Activated T-helper 9 cell treated with anti-CD3 and anti-CD28 coated beads, Interleukin-2, amount 50 U/mL, for 16 hours (primary cell): Measurements from ENCODE around the gene TCF7L1.
"Not testable (repeated sequence)": the region's sequence is repeated elsewhere in the genome, so short reads cannot be mapped to it uniquely, and the experiment has no call there.

Experiments used
- DNase-seq: peaks from one replicate; pipeline ENCODE4 v3.0.0-alpha.2; 2020; ENCODE audit warnings: low read depth

The TCF7L1 gene, protein sequence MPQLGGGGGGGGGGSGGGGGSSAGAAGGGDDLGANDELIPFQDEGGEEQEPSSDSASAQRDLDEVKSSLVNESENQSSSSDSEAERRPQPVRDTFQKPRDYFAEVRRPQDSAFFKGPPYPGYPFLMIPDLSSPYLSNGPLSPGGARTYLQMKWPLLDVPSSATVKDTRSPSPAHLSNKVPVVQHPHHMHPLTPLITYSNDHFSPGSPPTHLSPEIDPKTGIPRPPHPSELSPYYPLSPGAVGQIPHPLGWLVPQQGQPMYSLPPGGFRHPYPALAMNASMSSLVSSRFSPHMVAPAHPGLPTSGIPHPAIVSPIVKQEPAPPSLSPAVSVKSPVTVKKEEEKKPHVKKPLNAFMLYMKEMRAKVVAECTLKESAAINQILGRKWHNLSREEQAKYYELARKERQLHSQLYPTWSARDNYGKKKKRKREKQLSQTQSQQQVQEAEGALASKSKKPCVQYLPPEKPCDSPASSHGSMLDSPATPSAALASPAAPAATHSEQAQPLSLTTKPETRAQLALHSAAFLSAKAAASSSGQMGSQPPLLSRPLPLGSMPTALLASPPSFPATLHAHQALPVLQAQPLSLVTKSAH

GRCh38 chr2:85132834-85133637 is at the start of gene TCF7L1:
TSS of gene TCF7L1 (plus strand) at chr2:85133392. CDS start at chr2:85133685, 293 bp downstream.
- no peak for DNase-seq

- DNase-seq, result no peak
Observed at GRCh38 chr2:85085563-85085962, 47.6 kb upstream of the TCF7L1 start.

DNA sequence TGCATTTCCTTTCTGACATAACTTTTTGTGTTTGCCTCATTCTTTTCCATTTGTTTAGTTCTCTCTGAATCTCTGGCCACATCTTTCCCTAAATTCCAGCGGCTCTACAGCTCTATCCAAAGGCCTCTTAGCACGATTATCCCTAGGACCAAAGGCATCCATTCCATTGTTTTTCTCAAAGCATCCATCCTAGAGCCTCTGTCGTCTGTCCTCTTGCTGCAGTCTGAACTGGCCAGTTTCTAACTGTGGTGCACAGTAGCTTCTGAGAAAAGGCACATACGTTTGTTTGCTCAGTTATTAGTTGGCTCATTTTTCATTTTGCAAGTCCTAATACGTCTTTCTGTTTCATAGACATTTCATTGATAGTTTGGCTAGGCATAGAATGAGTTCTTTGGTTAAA is 45.7 kb upstream of the TCF7L1 start:
- DNase-seq, result no peak

GRCh38 chr2:85088921-85089320 is 44.3 kb upstream of the TCF7L1 start:
- DNase-seq, result no peak

GRCh38 chr2:85089585-85089984 is 43.6 kb upstream of the TCF7L1 start:
- no peak for DNase-seq

DNA sequence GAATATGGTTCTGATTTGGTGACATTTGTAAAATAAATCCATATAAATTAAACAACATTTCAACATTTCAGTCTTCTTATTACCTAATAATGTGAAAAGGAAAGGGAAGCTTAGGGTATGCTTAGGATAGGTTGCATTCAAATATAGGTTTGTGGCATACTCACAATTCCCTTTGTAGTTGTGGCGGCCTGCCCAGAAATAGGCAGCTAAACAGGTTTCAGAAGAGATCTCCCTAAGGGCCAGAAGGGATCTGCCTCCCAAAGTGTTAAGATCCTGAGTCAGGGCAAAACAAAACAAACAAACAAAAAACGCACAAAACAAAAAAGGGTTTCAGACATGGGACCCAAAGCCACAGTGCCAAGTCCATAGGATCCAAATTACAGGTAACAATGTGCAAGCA is 41.4 kb upstream of the TCF7L1 start:
- no peak for DNase-seq

DNA sequence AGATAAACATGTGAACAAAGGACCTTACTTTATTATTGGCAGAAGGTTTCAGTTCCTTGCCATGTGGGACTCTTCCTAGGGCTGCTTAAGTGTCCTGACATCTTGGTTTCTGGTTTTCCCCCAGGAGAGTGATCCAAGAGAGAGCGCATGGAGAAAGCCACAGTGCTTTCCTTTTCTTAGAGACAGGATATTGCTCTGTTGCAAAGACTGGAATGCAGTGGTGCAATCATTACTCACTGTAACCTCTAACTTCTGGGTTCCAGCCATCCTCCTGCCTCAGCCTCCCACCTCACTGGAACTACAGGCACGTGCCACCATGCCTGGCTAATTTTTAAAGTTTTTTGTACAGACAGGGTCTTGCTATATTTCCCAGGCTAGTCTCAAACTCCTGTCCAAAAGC is 38.1 kb upstream of the TCF7L1 start:
- no peak for DNase-seq

DNA sequence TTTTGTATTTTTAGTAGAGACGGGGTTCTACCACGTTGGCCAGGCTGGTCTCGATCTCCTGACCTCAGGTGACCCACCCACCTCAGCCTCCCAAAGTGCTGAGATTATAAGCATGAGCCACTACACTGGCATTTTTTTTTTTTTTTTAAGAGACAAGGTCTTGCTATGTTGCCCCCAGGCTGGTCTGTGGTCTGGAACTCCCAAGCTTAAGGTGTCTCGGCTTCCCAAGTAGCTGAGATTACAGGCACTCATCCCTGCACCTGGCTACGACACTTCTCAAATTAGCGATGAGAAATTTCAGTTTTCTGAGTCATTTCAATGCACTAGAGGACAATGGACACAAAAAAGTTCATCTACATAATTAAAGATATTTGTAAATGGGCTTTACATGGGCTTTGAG is 36.6 kb upstream of the TCF7L1 start:
- DNase-seq, result no peak

GRCh38 chr2:85104228-85104627 is 29.0 kb upstream of the TCF7L1 start:
- DNase-seq, result no peak

DNA sequence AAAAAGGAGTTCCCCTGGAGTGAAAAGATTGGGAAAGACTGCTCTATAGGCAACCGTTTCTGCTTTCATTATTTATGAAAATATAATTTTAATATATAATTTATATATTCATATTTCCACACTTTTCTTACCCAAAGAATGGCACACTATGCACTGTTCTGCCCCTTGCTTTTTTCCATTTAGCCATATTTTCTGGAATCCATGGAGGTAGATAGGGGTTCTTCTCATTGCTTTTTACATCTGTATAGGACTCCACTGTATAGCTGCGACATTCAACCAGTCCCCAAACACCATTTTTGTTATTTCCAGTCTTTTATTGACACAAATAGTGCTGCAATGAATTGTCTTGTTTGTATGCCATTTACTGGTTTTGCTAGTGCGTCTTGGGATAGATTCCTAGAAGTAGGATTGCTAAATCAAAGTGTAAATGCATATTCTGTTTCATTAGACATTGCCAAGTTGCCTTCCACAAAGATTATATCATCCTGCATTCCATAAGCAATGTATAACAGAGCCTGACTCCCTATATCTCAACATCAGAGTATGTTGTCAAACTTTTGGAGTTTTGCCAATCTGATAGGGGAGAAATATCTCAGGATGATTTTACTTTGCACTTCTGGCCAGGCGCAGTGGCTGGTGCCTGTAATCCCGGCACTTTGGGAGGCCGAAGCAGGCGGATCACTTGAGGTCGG is 26.6 kb upstream of the TCF7L1 start:
- no peak for DNase-seq

- DNase-seq, result no peak
Observed at GRCh38 chr2:85110991-85111560, 22.1 kb upstream of the TCF7L1 start.

GRCh38 chr2:85111819-85112281 is 21.3 kb upstream of the TCF7L1 start:
- no peak for DNase-seq

DNA sequence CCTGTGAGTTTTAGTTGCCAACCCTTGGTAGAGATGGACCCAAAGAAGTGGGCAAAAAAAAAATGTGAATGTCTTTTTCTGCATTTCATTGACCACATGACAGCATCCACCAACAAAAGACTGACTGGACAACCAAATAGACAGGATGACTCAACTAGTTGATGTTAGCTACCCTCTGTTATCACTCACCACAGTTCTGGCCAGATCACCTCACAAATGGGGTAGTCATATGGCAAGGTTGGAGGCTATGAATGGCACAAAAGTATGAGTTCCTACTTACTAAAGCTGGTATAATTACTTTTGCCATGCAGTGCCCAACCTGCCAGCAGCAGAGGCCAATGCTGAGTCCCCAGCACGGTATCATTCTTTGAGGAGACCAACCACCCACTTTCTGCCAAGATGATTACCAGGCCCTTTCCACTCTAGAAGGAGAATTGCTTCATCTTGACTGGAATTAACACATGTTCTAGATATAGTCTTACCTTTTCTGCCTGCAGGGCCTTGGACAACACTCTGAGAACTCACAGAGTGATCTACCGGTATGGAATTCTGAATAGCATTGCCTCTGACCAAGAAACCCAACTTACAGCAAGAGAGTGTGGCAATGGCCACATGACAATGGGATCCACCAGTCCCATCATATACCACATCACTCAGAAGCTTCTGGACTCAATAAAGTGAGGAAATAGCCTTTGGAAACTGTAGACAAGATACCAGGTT is 20.1 kb upstream of the TCF7L1 start:
- no peak for DNase-seq

DNA sequence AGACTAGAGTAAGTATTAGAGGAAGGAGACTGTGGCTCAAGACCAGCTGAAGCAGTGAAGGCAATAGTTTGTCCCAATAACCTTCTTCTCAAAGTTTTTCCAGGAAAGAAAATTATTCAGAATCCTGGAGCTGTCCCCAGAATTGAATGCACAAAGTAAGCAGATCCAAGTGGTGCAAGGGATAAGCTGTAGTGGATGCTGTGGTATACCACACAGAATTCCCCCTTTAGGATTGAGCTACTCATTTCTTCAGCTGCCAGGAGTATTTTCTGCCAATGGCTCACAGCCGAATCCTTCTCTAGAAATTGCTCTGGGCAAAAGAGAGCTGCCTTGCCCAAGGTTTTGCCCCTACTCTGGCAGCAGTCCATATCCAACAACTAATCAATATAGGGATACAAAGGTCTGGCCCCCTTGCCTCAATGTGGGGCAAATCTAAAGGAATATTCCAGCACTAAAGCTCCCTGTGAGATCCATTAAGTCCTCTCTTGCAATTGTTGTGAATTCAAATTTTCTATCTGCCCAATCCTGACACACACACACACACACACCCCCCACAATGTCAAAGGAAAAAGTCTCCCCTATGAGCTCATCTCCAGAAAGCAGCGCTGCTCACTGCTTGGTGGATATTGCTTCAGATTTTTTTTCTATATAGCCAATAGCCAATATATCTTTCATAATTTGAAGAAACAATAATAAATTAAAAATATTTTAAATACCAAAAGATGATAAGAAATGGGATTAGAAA is 18.4 kb upstream of the TCF7L1 start:
- no peak for DNase-seq

DNA sequence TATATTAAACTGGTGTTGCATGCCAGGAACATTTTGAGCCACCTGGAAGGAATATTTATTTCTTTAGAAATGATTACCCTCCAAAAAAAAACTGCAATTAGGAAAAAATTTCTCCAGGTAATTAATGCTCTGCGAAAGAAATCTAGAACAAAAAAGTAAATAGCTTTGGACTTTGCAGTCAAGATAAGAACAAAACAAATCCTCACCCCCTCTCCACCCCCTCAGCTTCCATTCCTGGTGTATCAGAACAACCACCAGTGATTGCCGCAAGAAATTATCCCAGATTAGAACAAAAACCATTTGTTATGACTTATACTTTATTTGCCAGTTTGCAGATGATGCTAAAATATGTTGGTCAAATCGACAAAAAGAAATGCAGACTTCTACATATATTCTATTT is 17.0 kb upstream of the TCF7L1 start:
- no peak for DNase-seq

- DNase-seq, result no peak
Observed at GRCh38 chr2:85119900-85120299, 13.3 kb upstream of the TCF7L1 start.

DNA sequence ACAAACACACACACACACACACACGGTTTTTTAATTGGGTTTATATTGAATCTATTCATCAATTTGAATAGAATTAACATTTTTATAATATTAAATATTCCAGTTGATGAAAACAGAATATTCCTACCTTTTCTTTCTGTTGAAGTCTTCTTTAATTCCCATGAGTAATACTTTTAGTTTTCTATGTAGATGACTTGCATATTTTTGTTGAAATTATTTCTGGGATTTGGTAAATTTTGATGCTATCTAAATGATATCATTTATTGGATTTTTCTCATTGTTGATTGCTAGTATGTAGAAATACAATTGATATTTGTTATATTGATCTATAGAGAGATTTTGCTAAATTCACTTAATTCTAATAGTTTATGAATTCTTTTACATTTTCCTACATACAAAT is 12.8 kb upstream of the TCF7L1 start:
- DNase-seq, result no peak

GRCh38 chr2:85126462-85126861 is 6.7 kb upstream of the TCF7L1 start:
- not testable (repeated sequence) for DNase-seq

- no peak for DNase-seq
Observed at GRCh38 chr2:85129861-85130260, 3.3 kb upstream of the TCF7L1 start.

GRCh38 chr2:85130407-85130806 is 2.8 kb upstream of the TCF7L1 start:
- no peak for DNase-seq

- no peak for DNase-seq
Observed at GRCh38 chr2:85131116-85131515, 2.1 kb upstream of the TCF7L1 start.
